ENCODE data around the gene ZNF79.

Gene ZNF79

DNA sequence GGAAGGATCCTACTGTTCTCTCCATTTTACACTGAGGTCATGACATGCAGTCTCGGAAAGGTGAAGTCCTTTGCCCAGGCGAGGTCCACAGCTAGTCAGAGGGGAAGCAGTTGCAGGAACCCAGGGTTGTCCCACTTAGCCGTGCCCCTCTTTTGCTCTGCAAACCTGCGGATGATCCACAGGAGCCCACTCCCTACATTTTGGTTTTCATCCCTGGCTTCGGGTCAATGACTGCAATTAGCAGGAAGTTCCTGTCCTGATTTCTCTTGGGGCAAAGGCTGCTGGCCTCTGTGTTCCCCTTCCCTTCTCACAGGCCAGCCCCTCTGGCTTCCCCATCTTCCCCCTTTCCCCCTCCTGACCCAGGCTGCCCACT, 25.9 kb upstream of the ZNF79 start:
- DNase-seq (ENCODE audit: low spot score): no peak

DNA sequence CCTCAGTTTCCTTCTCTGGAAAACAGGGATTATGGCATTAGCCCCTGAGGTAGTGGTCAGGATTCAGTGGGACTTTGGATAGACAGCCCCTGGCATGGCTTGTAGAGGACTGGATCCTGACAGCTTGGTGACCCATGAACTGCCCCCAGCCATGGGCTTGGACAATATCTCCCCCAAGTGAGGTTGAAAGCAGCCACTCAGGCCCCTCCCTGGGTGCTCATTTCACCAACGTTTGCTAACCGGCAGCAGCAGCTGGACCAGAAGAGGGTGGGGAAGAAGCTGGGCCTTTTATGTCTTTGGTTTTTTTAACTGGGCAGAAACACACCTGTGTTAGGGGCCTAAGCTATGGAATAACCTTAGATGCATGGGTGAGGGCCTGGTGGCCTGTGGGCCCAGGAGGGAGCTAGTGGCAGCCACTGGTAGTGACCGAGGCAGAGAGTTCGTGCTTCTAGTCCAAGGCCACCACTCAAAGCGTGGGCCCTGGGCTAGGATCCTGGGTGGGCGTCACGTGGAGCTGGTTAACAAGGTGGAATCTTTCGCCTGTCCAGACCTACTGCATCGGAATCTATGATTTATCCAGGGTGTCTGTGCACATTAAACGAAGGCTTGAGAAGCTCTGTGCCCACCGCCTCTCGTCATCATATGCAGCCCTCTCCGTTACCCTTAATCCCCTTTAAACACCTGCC, 25.3 kb upstream of the ZNF79 start:
- no peak for DNase-seq (ENCODE audit: low spot score)

GRCh38 chr9:127399736-127400269, 24.4 kb upstream of the ZNF79 start:
- no peak for DNase-seq (ENCODE audit: low spot score)

DNA sequence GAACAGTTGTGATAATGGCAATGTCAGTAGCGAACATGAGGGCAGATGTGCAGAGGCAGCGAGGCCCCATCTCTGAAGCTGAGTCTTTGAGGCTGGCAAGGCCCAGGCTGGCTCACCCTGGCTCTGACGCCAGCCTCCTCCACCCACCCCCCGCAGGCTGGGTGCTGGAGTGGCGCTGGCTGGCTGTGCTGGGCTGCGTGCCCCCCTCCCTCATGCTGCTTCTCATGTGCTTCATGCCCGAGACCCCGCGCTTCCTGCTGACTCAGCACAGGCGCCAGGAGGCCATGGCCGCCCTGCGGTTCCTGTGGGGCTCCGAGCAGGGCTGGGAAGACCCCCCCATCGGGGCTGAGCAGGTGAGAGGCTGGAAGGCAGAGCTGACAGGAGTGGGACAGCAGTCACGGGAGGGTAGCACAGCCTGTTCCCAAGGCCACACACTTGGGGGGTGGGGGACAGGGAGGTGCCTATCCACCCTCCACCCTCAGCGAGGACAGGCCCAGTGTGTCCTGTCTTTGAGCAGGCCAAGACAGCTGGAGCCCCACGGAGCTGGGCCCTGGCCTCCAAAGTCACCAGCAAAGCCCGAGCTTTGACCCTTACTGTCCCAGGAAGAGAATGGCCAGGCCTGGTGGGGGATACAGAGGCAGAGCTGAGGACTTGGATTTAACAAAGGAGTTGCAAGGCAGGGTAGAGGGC, 21.6 kb upstream of the ZNF79 start:
- DNase-seq (ENCODE audit: low spot score): no peak

GRCh38 chr9:127403507-127404192, 20.5 kb upstream of the ZNF79 start:
- DNase-seq (ENCODE audit: low spot score): no peak

DNA sequence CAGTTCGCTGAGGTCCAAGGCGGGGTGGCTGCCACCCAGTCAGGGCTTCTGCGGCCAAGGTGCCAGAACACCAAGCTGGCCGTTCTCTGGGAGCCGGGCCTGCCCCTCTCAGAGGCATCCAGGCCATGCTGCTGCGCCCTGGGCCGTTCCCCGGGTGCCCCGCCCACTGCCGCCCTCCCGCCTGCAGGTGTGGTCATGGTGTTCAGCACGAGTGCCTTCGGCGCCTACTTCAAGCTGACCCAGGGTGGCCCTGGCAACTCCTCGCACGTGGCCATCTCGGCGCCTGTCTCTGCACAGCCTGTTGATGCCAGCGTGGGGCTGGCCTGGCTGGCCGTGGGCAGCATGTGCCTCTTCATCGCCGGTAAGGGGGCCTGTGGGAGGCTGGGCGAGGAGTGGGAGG, 19.6 kb upstream of the ZNF79 start:
- no peak for DNase-seq (ENCODE audit: low spot score)

- no peak for DNase-seq (ENCODE audit: low spot score)
Observed at GRCh38 chr9:127405344-127406125, 18.6 kb upstream of the ZNF79 start.

DNA sequence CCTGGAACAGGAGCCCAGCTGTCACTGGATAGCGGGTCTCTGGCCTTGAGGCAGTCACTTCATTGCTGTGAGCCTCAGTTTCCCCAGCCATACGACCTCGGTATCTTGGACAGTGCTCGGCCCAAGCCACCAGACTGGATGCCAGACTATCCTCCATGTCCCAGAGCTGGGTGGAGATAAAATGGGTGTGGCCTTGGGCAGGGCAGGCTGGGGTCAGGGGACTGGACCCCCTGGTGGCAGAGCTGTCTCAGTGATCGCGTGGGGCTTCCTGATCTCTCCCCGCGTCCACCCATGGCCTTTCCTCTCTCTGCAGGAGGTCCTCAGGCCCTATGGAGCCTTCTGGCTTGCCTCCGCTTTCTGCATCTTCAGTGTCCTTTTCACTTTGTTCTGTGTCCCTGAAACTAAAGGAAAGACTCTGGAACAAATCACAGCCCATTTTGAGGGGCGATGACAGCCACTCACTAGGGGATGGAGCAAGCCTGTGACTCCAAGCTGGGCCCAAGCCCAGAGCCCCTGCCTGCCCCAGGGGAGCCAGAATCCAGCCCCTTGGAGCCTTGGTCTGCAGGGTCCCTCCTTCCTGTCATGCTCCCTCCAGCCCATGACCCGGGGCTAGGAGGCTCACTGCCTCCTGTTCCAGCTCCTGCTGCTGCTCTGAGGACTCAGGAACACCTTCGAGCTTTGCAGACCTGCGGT, 17.2 kb upstream of the ZNF79 start:
- no peak for DNase-seq (ENCODE audit: low spot score)

GRCh38 chr9:127407492-127407843, 16.7 kb upstream of the ZNF79 start:
- DNase-seq (ENCODE audit: low spot score): peak; percentile 32

DNA sequence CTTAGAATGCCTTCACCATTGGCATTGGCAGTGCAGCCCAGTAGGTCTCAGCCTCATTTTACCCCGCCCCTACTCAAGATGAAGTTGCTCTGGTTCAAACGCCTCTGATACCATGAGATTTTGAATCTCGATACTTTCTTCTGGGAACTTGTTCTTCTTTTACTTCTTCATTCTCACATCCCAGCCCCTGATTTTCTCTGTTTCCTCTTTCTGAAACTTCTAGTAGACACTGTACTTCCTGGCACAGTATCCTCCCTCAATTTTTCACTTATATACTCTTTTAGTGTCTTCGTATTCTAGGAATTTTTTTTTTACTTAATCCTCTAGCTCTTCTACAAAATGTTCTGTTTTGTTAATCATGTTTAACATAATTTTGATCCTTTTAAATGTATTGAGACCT, 13.1 kb upstream of the ZNF79 start:
- DNase-seq (ENCODE audit: low spot score): no peak

DNA sequence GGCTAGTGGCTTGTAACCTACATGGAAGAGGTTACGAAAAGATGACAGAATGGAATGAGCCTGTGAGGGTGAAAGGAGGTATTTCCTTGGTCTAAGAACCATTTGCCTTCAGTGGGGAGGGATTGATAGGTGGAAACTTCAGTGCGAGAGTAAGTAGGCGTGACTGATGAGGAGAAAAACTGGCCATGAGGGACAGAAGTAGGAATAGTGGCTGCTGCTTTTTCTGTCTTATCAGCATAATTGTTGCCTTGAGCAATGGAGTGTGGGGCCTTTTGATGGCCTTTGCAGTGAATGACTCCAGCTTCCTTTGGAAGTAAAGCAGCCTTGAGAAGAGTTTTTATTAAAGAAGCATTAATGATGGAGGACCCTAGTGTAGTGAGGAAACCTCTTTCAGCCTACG, 9.0 kb upstream of the ZNF79 start:
- no peak for DNase-seq (ENCODE audit: low spot score)

DNA sequence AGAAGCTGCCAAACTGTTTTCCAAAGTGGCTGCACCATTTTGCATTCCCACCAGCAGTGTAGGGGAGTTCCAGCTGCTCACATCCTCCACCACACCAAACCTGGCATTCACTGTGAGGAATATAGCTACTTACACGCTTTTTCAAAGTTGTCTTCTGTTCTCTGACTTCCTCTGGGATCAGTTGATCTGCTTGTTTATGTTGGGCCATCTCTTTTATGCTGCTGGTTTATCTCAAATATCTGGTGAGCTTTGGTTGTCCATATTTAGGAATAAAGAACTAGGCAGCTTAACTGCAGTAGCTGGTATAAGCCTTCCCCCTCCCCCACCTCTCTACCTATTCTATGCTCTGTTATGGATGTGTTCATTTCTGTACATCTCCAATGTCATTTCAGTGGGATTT, 8.5 kb upstream of the ZNF79 start:
- no peak for DNase-seq (ENCODE audit: low spot score)

DNA sequence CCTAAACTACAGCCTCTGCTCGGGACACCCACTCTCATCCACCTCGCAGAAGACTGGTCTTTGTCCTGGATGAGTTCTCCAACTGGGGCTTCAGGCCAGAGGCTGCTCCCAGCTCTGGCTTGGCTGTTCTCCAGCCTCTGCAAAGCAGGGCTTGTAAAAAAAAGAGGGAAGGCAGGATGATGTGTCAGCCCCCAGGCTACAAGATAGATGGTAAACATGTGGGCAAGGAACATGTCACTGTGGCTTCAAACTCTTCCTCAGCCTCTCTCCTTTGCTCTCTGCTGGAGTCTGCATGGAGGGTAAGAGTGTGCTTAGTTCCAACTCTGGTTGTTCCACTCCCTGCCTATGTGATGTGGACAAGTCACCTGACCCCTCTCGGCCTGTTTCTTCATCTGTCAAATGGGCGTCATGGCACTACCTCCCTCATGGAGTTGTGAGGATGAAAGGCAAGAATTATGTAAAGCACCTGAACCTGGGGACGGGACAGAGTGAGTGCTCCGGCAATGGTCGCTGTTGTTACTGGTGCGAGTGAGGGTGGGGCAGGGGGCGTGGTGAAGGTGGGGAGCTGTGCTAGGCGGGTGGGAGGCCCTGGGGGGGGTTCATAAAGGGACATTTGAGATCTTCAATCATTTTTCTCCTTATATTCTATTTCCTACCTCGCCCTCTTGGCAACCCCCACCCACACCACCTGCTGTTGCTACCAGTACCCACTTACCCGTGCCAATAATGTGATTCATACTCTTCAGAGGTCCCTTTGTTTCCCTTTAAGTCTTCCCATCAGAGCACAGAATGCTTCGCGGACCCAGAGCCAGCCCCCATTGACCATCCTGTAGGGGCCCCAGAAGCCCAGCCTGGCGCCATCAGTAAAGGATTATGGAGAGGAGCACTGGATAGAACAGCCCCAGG, 6.8 kb upstream of the ZNF79 start:
- no peak for DNase-seq (ENCODE audit: low spot score)

DNA sequence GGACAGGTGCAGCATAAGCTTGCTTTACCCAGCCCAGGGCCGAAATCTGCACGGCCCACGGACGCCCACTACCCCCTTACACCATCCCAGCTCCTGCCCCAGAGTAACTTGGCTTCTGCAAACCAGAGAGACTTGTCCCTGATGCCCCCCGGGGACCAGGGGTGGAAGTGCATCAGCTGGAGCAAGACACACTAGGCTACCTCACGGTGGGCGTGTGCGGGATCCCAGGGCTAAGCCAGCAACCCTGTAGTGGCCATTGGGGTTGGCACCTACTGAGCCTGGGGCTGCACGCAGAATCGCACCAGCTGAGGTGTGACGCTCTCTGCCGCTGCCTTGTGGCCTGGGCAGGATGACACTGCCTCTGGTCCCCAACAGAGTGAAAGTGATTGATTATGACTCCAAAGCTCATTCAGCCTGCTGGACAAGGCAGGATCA, 6.1 kb upstream of the ZNF79 start:
- DNase-seq (ENCODE audit: low spot score): peak; percentile 31

GRCh38 chr9:127419348-127419747, 4.8 kb upstream of the ZNF79 start:
- DNase-seq (ENCODE audit: low spot score): no peak

DNA sequence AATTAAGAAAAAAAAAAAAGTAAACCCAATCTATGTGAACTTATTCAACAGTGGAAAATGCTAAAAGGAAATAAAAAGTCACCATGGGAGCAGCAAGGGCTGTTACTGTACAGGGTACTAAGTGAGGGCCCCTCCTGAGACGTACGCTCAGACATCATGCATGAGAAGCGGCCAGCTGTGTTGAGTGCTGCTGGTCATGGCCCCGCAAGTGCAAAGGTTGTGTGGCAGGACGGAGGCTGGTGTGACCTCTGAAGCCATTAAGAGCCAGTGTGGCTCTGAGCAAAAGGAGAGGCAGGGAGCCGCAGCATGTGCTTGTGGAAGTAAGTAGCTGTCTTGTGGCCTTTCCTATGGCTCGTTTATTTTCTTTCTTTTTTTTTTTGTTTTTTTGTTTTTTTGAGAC, 3.1 kb upstream of the ZNF79 start:
- no peak for DNase-seq (ENCODE audit: low spot score)

DNA sequence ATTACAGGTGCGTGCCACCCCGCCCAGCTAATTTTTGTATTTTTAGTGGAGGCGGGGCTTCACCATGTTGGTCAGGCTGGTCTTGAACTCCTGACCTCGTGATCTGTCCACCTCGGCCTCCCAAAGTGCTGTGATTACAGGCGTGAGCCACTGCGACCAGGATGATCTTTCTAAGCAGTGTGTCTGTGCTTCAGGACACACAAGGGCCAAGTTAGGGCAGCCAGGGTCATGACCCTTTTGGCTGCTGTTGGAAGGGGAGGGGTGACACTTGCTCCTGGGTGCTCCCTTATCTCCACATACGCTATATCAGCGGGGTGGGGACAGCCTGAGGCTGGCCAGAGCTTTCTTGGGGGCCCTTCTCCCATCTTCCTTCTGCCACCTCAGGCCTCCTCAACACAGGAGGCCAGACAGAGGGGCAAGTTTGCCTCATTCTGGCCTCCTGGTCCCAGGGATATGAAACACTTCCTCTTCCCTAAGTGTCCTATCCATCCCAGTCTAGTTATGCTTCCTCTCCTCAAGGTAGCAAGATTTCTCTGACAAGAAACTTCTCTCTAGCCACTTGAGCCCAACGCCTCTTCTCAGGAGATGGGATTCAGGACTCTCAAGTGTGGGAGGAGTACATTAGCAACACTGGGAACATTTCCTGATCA, 1.9 kb upstream of the ZNF79 start:
- DNase-seq (ENCODE audit: low spot score): no peak

GRCh38 chr9:127422787-127423186, 1.4 kb upstream of the ZNF79 start:
- no peak for DNase-seq (ENCODE audit: low spot score)

DNA sequence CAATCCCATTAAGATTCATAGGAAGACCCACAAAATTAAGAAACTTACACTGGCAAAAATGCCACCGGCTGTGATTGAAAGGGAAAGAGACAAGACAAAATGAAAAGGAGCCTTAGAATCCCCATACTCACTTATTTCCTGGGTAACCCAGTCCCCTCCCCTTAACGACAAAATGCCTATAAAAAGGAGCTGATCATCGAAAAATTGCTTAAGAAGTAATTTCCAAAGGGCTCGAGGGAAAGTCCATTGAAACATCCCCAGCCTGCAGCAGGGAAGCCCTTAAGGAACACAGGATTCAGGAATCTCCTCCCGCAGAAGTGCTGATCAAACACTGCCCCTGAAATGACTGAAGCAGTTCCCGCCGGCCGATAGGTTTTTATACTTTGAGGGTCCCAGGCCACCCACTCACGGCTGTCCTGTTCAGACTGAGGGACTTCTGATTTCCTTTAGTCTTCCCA, 677 bp upstream of the ZNF79 start:
- DNase-seq (ENCODE audit: low spot score): no peak

- no peak for DNase-seq (ENCODE audit: low spot score)
Observed at GRCh38 chr9:127424676-127424999, 456 bp downstream of the ZNF79 start.

All from kidney tubule cell (primary cell).